Omental fat pad (tissue), 4 donors: Measurements from ENCODE around the gene TRMT10B. TPM values are rescaled to one million over a fixed set of nuclear protein-coding genes. Genes with fewer than 3 reads are reported as not detected.

Experiments
- ATAC-seq: fragments of 150-250 bp; one replicate; pipeline ENCODE4 v1.9.1; 2016; ENCODE audit warnings: mild to moderate bottlenecking, moderate library complexity; ENCODE audit not compliant: low FRiP score
- DNase-seq: peaks from one replicate; pipeline ENCODE4 v3.0.0-alpha.2; 2019; ENCODE audit warnings: low spot score
- CTCF ChIP-seq, 3 donors: fragments of 450-650 bp; IDR thresholded peaks; one replicate each; pipeline ENCODE4 v1.5.1; 2016 to 2017; ENCODE audit warnings: antibody characterized with exemption in 3 of 3, mild to moderate bottlenecking in 3 of 3, moderate library complexity in 2 of 3
- total RNA-seq, 4 donors: library from RNA; depleted of rRNA; stranded (reverse); fragments of >200 nt; gene quantifications; one replicate each; pipeline ENCODE4 v1.1.0, GENCODE V29; 2016

The TRMT10B gene
- total RNA-seq, 4 donors from 2014 or later = 3.7 to 9.1 (median 3.9) TPM

- ATAC-seq (peak; percentile 97), DNase-seq (peak; percentile 67)
- TF ChIP-seq CTCF (IDR thresholded peaks at IDR 0.05) = no peak
Observed at GRCh38 chr9:37784616-37785483, 31.2 kb downstream of the TRMT10B start, which contains the start of gene EXOSC3. Gene EXOSC3 (minus strand): TSS chr9:37785064. CDS start chr9:37785044, 20 bp downstream.

- no peak for TF ChIP-seq CTCF (IDR thresholded peaks at IDR 0.05)
- DNase-seq = no peak
- no peak for ATAC-seq
Observed at GRCh38 chr9:37787059-37787458, 33.5 kb downstream of the TRMT10B start.

GRCh38 chr9:37788332-37788731 is 34.7 kb downstream of the TRMT10B start:
- no peak for TF ChIP-seq CTCF (IDR thresholded peaks at IDR 0.05)
- ATAC-seq (no peak), DNase-seq (no peak)

GRCh38 chr9:37790096-37790495 is 36.5 kb downstream of the TRMT10B start:
- ATAC-seq (no peak), DNase-seq (no peak)
- no peak for TF ChIP-seq CTCF (IDR thresholded peaks at IDR 0.05)

GRCh38 chr9:37792122-37792521 is 38.5 kb downstream of the TRMT10B start:
- DNase-seq = no peak
- no peak for TF ChIP-seq CTCF (IDR thresholded peaks at IDR 0.05)
- ATAC-seq = no peak

- ATAC-seq (no peak), DNase-seq (no peak)
- no peak for TF ChIP-seq CTCF (IDR thresholded peaks at IDR 0.05)
Observed at GRCh38 chr9:37796232-37796631, 42.6 kb downstream of the TRMT10B start.

- ATAC-seq (no peak), DNase-seq (no peak)
- TF ChIP-seq CTCF (IDR thresholded peaks at IDR 0.05) = no peak
Observed at GRCh38 chr9:37798677-37799076, 45.1 kb downstream of the TRMT10B start.
